Stomach smooth muscle (tissue), 2 donors: ENCODE results near the gene PMEPA1.

ENCODE experiments used
- H3K27ac ChIP-seq: one replicate; pipeline ENCODE4 v1.7.0; 2013; ENCODE audit warnings: mild to moderate bottlenecking, low read length, inconsistent platforms
- H3K27me3 ChIP-seq, 2 donors: one replicate each; pipeline ENCODE4 v1.7.0; 2013; ENCODE audit warnings: low read length in 2 of 2; ENCODE audit not compliant: insufficient read depth in 2 of 2, control insufficient read depth in 1 of 2
- H3K36me3 ChIP-seq, 2 donors: one replicate each; pipeline ENCODE4 v1.7.0; 2013; ENCODE audit warnings: low read length in 2 of 2; ENCODE audit not compliant: control insufficient read depth in 2 of 2, insufficient read depth in 2 of 2
- H3K4me1 ChIP-seq: one replicate; pipeline ENCODE4 v1.7.0; 2013; ENCODE audit warnings: low read length; ENCODE audit not compliant: control insufficient read depth, insufficient read depth
- H3K4me3 ChIP-seq, 2 donors: one replicate each; pipeline ENCODE4 v1.7.0; 2013; ENCODE audit warnings: low read length in 2 of 2
- H3K9ac ChIP-seq, 2 donors: one replicate each; pipeline ENCODE4 v1.7.0; 2013; ENCODE audit warnings: low read length in 2 of 2, mild to moderate bottlenecking in 1 of 2
- H3K9me3 ChIP-seq, 2 donors: one replicate each; pipeline ENCODE4 v1.7.0; 2013; ENCODE audit warnings: low read length in 2 of 2; ENCODE audit not compliant: control insufficient read depth in 2 of 2
- donor health status: healthy.
- donor health status: Pancreatic carcinoma.

Gene PMEPA1

DNA sequence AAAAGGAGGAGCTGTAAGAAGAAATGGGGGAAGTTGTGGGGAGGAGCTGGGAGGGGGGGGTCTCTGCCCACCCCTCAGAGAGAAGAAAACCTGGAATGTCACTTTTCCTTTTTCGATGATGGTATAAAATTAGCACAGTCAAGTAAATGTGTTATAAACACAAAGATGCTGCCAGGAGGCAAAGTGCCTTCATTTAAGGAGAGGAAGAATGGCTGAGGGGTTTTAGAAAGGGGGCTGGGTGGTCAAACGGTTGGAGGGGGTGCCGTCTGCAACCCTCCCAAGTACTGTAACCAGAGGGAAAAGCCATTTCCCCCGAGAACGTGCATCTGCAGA lies 25.0 kb downstream of the PMEPA1 start:
- H3K4me3 ChIP-seq: peak overlapping the region; percentile 55 to 57
- H3K36me3 ChIP-seq: no peaks in the 10 kb centered on the region
- H3K27ac ChIP-seq: peak overlapping the region; percentile 66
- no peaks in the 10 kb centered on the region for H3K9me3 ChIP-seq
- H3K9ac ChIP-seq: peak overlapping the region in 1 of 2 donors; percentile 48
- no peaks in the 10 kb centered on the region for H3K27me3 ChIP-seq
- peaks cover 92% of the 10 kb centered on the region for H3K4me1 ChIP-seq

DNA sequence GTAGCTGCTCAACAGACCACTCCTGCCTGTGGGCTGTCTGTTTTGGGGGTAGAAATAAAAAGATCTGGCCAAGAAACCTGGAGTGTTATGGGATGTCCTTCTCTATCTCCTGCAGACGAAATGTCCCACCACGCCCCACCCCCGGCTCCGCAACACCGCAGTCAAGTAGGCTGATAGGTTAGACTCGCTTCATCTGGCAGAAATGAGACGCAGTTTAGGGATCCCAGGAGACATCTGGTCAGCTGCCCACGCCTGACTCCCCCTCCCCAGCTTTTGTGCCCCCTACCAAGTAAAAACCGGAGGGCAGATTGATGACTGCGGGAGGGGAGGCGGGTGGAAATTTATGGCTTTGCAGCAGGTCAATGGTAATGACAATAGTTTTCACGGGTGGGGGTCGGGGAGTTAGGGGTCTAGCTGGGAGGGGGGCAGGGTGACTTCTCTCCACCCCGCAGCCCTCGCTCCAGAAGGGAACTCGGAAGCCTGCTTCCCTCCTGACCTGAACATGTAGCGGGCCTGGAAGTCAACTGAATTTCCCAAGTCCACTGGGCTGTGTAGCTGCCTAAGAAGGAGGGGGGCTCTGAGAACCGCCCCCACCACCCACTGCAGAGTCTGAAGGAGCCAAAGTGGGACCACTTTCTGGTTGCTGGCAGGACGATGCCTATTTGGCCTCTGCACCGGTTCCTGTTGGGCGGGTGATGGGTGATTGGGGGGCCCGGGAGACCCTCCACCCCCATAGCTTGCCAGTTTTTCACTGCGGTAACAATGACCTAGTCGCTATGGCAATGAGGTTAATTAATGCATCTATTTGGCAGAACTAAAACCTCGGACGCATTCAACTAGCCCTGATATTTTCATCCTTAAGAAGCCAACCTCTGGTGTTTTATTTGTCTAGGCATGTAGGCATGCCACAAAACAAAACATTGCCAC lies 25.7 kb downstream of the PMEPA1 start:
- H3K9ac ChIP-seq: peak overlapping the region in 1 of 2 donors; percentile 13
- H3K27ac ChIP-seq: peak overlapping the region; percentile 66
- no peaks in the 10 kb centered on the region for H3K27me3 ChIP-seq
- H3K9me3 ChIP-seq: no peaks in the 10 kb centered on the region
- no peaks in the 10 kb centered on the region for H3K36me3 ChIP-seq
- H3K4me1 ChIP-seq: peaks cover 89% of the 10 kb centered on the region
- peak overlapping the region; percentile 55 to 57 for H3K4me3 ChIP-seq

DNA sequence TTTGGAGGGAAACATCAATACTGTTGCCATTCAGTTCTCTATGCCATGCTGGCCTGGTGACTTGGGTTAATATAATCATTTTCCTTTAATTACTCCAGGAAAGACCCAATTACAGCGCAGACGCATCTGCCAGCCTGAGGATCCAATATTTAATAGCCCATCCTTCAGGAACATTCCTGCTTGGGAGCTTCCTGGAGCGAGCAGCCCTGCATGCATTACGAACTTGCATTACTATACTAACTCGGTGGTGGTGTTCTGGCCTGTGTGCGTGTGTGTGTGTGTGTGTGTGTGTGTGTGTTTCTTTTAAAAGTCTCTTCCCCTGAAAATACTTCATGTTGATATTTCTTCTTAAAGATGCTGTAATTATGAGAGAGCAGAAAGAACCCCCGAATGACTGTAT lies 26.5 kb downstream of the PMEPA1 start:
- Histone ChIP-seq H3K4me3 (peak overlapping the region; percentile 3 to 58), H3K27me3 (no peaks in the 10 kb centered on the region), H3K4me1 (peaks cover 80% of the 10 kb centered on the region), H3K9ac (peak overlapping the region in 1 of 2 donors; percentile 13), H3K9me3 (no peaks in the 10 kb centered on the region), H3K27ac (peak overlapping the region; percentile 66), H3K36me3 (no peaks in the 10 kb centered on the region)

DNA sequence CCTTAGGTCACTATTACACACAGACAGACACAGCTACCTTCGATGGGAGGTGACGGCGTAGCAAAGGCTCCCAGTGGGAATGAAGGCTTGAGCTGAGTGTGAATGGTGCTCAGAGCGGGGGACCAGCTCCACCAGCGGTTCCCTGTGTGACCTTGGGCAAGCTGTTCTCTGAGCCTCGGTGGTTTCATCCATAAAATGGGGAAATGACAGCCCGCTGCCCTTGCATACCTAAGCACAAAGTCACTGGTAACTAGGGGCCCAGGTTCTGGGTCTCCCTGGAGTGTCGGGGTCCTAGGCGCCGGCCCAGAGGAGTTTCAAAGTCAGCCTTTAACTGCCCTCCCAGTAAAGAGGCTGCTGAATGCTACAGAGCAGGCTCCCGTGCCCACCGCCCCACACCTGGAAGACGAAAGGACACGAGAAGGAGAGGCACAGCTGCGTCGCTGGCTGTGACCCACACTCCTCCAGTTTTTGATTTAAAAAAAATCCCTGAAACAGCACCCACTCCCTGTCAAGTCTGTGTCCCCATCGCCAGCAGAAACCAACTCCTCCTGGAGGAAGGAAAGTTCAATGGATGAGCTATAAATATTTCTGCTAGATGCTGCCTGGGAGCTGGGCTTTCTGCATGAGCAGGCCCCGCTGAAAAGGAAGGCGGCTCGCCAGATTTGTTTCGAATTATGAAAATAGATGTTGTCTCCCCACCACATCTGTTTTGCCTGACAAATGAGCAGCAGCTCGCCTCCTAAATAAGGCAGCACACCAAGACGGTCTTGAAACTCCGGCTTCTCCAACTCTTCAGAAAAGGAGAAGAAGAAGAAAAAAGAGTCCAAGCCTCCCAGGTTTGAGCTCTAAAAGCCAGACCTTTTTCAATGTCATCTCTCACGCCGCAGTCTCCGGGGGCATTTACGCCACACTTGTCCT lies 27.4 kb downstream of the PMEPA1 start:
- H3K4me1 ChIP-seq: peaks cover 72% of the 10 kb centered on the region
- H3K27ac ChIP-seq: peak overlapping the region; percentile 66
- H3K36me3 ChIP-seq: no peaks in the 10 kb centered on the region
- H3K9ac ChIP-seq: peak overlapping the region; percentile 5 to 36
- H3K4me3 ChIP-seq: peak overlapping the region; percentile 3 to 58
- no peaks in the 10 kb centered on the region for H3K9me3 ChIP-seq
- H3K27me3 ChIP-seq: no peaks in the 10 kb centered on the region

DNA sequence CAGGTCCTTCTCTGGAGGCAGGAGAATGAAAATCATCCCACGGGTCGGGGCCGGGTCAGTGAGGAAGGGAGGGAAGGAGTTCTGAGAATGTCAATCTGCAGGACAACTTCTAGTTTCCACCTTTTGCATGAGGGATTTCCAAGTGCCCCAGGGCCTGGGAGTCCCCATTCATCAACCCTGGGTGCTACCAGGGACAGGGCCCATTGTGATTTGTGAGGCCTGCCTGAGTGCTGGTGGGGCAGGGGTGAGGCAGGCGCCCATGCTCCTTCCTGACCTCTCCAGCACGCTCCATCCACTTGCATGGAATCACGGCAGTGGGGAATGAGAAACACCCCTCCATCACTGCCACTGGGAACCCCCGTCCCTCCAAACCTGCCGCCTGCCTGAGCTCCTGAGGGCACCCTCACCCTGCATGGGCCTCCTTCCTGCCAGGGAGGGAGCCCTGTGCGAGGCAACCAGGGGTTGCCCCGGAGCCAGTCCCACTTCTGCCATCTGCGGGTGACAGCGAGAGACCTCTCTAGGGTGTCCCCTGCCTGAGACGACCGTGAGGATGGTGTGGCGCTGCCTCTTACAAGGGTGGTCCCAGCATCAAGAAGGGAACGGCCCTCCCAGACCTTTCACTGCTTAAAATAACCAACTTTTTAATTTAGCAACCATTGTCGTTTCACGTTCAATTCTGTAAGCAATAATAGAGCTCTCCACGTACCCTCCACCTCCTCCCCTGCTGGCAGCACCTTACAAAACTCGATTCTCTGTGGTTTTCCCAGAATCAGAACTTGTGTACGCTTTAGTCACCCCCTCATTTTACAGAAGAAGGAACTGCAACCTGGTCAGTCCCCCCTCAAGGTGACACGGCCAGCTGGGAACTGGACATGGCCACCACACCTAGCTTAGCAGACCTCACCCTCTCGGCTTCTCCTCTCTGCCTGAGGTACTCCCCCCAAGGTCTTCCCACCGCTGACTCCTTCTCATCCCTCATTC lies 28.6 kb downstream of the PMEPA1 start:
- Histone ChIP-seq H3K4me3 (no peak overlapping the region), H3K4me1 (peaks cover 65% of the 10 kb centered on the region), H3K27me3 (no peaks in the 10 kb centered on the region), H3K9me3 (no peaks in the 10 kb centered on the region), H3K36me3 (no peaks in the 10 kb centered on the region), H3K27ac (peak overlapping the region; percentile 46), H3K9ac (no peak overlapping the region)

DNA sequence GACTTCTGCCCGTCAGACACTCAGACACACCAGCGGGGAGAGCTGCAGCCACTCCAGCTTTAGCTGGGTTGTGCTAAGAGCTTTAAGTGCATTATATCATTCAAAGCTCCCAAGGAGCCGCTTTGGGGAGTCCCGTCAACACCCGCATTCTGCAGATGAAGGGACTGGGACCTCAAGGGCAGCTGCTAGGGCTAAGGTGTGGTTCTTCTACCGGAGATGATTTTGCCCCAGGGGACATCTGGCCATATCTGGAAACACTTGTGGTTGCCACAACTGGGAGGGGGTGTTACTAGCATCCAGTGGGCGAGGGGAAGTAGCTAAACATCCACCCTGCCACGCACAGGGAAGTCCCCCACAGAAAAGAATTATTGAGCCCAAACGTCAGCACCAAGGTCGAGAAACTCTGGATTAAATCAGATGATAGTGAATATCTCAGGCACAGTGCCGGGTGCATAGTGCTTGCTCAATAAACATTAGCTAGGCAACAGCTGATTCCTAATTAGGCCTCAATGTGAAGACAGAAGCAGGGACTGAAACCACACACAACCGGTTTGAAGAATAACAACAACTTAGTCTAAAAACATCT lies 29.6 kb downstream of the PMEPA1 start:
- H3K9me3 ChIP-seq: no peaks in the 10 kb centered on the region
- no peak overlapping the region for H3K4me3 ChIP-seq
- H3K36me3 ChIP-seq: no peaks in the 10 kb centered on the region
- H3K4me1 ChIP-seq: peaks cover 64% of the 10 kb centered on the region
- H3K27ac ChIP-seq: peak overlapping the region; percentile 46
- peak overlapping the region in 1 of 2 donors; percentile 42 for H3K9ac ChIP-seq
- H3K27me3 ChIP-seq: no peaks in the 10 kb centered on the region

DNA sequence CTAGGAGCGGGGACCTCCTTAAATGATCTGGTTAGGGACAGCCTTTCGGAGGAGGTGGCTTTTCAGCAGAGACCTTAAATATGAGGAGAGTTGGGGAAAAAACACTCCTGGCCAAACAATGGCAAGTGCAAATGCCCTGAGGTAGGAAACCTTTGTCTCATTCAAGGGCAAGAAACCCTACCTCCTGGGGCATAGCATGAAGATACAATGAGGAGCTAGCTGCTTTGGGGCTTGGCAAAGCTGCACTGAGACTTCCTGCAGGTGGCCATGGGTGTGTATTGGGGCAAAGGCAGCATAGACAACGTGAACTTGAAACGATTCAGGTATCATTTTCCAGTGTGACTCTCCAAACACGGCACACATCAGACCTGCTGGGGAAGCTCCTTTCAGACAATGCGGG lies 30.7 kb downstream of the PMEPA1 start:
- Histone ChIP-seq H3K36me3 (no peaks in the 10 kb centered on the region), H3K9me3 (no peaks in the 10 kb centered on the region), H3K27ac (no peak overlapping the region), H3K27me3 (no peaks in the 10 kb centered on the region), H3K4me1 (peaks cover 55% of the 10 kb centered on the region), H3K9ac (no peak overlapping the region), H3K4me3 (no peak overlapping the region)

DNA sequence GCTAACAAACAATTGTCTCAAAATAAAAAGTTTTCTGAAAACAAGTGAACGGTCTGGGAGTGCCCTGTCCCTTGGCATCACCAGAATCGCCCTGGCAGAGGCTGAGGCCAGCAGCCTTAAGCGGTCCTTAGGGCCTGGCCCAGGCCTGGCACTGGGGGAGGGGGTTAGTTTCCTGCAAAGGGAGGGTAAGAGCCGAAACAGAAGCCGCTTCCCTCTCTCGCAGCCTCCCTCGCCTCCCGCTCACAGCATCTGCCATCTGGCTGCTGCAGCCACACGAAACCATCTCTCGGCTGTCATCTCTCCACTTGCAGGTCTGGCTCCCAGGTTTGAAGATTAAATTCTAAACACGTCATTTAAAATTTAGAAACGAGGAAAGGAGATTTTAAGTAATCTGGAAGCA lies 31.5 kb downstream of the PMEPA1 start:
- no peaks in the 10 kb centered on the region for H3K9me3 ChIP-seq
- H3K4me1 ChIP-seq: peaks cover 48% of the 10 kb centered on the region
- no peaks in the 10 kb centered on the region for H3K36me3 ChIP-seq
- H3K27ac ChIP-seq: no peak overlapping the region
- no peak overlapping the region for H3K9ac ChIP-seq
- H3K27me3 ChIP-seq: no peaks in the 10 kb centered on the region
- H3K4me3 ChIP-seq: no peak overlapping the region

DNA sequence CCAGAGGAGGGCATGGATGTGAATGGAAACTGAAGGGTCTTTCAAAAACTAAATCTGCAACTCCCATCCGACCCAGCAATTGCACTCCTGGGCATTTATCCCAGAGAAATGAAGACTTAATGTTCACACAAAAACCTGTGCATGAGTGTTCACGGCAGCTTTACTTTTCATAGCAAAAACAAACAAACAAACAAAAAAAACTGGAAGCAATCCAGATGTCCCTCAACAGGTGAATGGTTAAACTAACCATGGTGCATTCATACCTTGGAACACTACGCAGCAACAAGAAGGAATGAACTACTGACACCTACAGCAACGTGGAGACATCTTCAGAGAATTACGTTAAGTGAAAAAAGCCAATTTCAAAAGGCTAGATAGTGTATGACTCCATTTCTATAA lies 32.2 kb downstream of the PMEPA1 start:
- no peaks in the 10 kb centered on the region for H3K36me3 ChIP-seq
- no peak overlapping the region for H3K4me3 ChIP-seq
- no peak overlapping the region for H3K27ac ChIP-seq
- no peaks in the 10 kb centered on the region for H3K27me3 ChIP-seq
- no peaks in the 10 kb centered on the region for H3K9me3 ChIP-seq
- H3K4me1 ChIP-seq: peaks cover 40% of the 10 kb centered on the region
- H3K9ac ChIP-seq: no peak overlapping the region
